ENCODE results near the gene KIF25.
A peak's percentile ranks its signal among the peaks of the same experiment; 100 is the strongest.

KIF25 gene

GRCh38 chr6:168045141-168045691 lies 47.7 kb downstream of the KIF25 start:
- Histone ChIP-seq H3K79me2 (ENCODE audit: control insufficient read depth, insufficient read depth, low read length) (no peaks in the 10 kb centered on the region), H2BK15ac (replicated peaks; ENCODE audit: low read depth) (no peak overlapping the region), H3K79me1 (ENCODE audit: low read length) (no peaks in the 10 kb centered on the region), H4K8ac (ENCODE audit: low read depth, low read length) (no peak overlapping the region), H3K23ac (ENCODE audit: low read length) (no peak overlapping the region), H3K18ac (ENCODE audit: low read length) (no peak overlapping the region), H3K36me3 (ENCODE audit: control insufficient read depth, insufficient read depth, low read length) (no peaks in the 10 kb centered on the region), H3K56ac (ENCODE audit: low read length) (no peak overlapping the region), H2BK120ac (ENCODE audit: low read depth, low read length) (no peak overlapping the region), H2BK5ac (ENCODE audit: low read length) (no peak overlapping the region), H3K9ac (ENCODE audit: low read length) (no peak overlapping the region), H3K4me2 (ENCODE audit: low read length) (no peak overlapping the region), H3K27me3 (ENCODE audit: insufficient read depth, low read length, poor library complexity) (no peaks in the 10 kb centered on the region), H3K27ac (ENCODE audit: low read depth, low read length) (no peak overlapping the region), H2AK5ac (ENCODE audit: low read length) (no peak overlapping the region), H3K4ac (ENCODE audit: low read depth, low read length) (no peak overlapping the region), H3K4me3 (ENCODE audit: low read length) (no peak overlapping the region), H4K5ac (ENCODE audit: low read length) (no peak overlapping the region), H3K4me1 (ENCODE audit: control insufficient read depth, low read depth, low read length) (no peaks in the 10 kb centered on the region)
- no peak for DNase-seq
- no CpG with 5 or more reads among the region's 19 CpGs for WGBS (ENCODE audit: extremely low coverage, insufficient coverage, low lambda C conversion rate)

GRCh38 chr6:168045706-168046620 lies 48.5 kb downstream of the KIF25 start:
- no peak overlapping the region for H2BK15ac ChIP-seq (replicated peaks; ENCODE audit: low read depth)
- no CpG with 5 or more reads among the region's 20 CpGs for WGBS (ENCODE audit: extremely low coverage, insufficient coverage, low lambda C conversion rate)

GRCh38 chr6:168046696-168047095 lies 49.2 kb downstream of the KIF25 start:
- no peak overlapping the region for H3K9ac ChIP-seq (ENCODE audit: low read length)
- H3K23ac ChIP-seq (ENCODE audit: low read length): no peak overlapping the region
- H3K79me2 ChIP-seq (ENCODE audit: control insufficient read depth, insufficient read depth, low read length): no peaks in the 10 kb centered on the region
- no peak overlapping the region for H2BK15ac ChIP-seq (replicated peaks; ENCODE audit: low read depth)
- no peak overlapping the region for H3K4me3 ChIP-seq (ENCODE audit: low read length)
- no peak overlapping the region for H3K18ac ChIP-seq (ENCODE audit: low read length)
- no peak overlapping the region for H3K4ac ChIP-seq (ENCODE audit: low read depth, low read length)
- no peaks in the 10 kb centered on the region for H3K4me1 ChIP-seq (ENCODE audit: control insufficient read depth, low read depth, low read length)
- no peaks in the 10 kb centered on the region for H3K36me3 ChIP-seq (ENCODE audit: control insufficient read depth, insufficient read depth, low read length)
- no peak overlapping the region for H2BK5ac ChIP-seq (ENCODE audit: low read length)
- no peak for DNase-seq
- H3K56ac ChIP-seq (ENCODE audit: low read length): no peak overlapping the region
- H3K27me3 ChIP-seq (ENCODE audit: insufficient read depth, low read length, poor library complexity): no peaks in the 10 kb centered on the region
- no CpG with 5 or more reads among the region's 3 CpGs for WGBS (ENCODE audit: extremely low coverage, insufficient coverage, low lambda C conversion rate)
- no peak overlapping the region for H2BK120ac ChIP-seq (ENCODE audit: low read depth, low read length)
- H2AK5ac ChIP-seq (ENCODE audit: low read length): no peak overlapping the region
- H4K5ac ChIP-seq (ENCODE audit: low read length): no peak overlapping the region
- no peak overlapping the region for H4K8ac ChIP-seq (ENCODE audit: low read depth, low read length)
- H3K4me2 ChIP-seq (ENCODE audit: low read length): no peak overlapping the region
- H3K79me1 ChIP-seq (ENCODE audit: low read length): no peaks in the 10 kb centered on the region
- no peak overlapping the region for H3K27ac ChIP-seq (ENCODE audit: low read depth, low read length)

More at GRCh38 chr6:168045706-168046620, 48.5 kb downstream of the KIF25 start:
- Histone ChIP-seq H4K5ac (ENCODE audit: low read length) (no peak overlapping the region), H3K18ac (ENCODE audit: low read length) (no peak overlapping the region), H3K27me3 (ENCODE audit: insufficient read depth, low read length, poor library complexity) (no peaks in the 10 kb centered on the region), H3K79me2 (ENCODE audit: control insufficient read depth, insufficient read depth, low read length) (no peaks in the 10 kb centered on the region), H2AK5ac (ENCODE audit: low read length) (no peak overlapping the region), H2BK5ac (ENCODE audit: low read length) (no peak overlapping the region), H3K4me3 (ENCODE audit: low read length) (no peak overlapping the region), H3K4me1 (ENCODE audit: control insufficient read depth, low read depth, low read length) (no peaks in the 10 kb centered on the region), H3K27ac (ENCODE audit: low read depth, low read length) (no peak overlapping the region), H2BK120ac (ENCODE audit: low read depth, low read length) (no peak overlapping the region), H3K4ac (ENCODE audit: low read depth, low read length) (no peak overlapping the region), H4K8ac (ENCODE audit: low read depth, low read length) (no peak overlapping the region), H3K36me3 (ENCODE audit: control insufficient read depth, insufficient read depth, low read length) (no peaks in the 10 kb centered on the region), H3K79me1 (ENCODE audit: low read length) (no peaks in the 10 kb centered on the region), H3K56ac (ENCODE audit: low read length) (no peak overlapping the region), H3K4me2 (ENCODE audit: low read length) (no peak overlapping the region), H3K9ac (ENCODE audit: low read length) (no peak overlapping the region), H3K23ac (ENCODE audit: low read length) (no peak overlapping the region)
- no peak for DNase-seq

- H3K27ac ChIP-seq (ENCODE audit: low read depth, low read length): no peak overlapping the region
These were observed 50.6 kb downstream of the KIF25 start for GRCh38 chr6:168047841-168048723.

GRCh38 chr6:168048724-168049025 lies 51.2 kb downstream of the KIF25 start:
- no peak for DNase-seq
- Histone ChIP-seq H3K4me1 (ENCODE audit: control insufficient read depth, low read depth, low read length) (no peaks in the 10 kb centered on the region), H4K8ac (ENCODE audit: low read depth, low read length) (no peak overlapping the region), H3K27ac (ENCODE audit: low read depth, low read length) (no peak overlapping the region), H3K23ac (ENCODE audit: low read length) (no peak overlapping the region), H3K56ac (ENCODE audit: low read length) (no peak overlapping the region), H3K9ac (ENCODE audit: low read length) (no peak overlapping the region), H3K4me2 (ENCODE audit: low read length) (no peak overlapping the region), H3K79me2 (ENCODE audit: control insufficient read depth, insufficient read depth, low read length) (no peaks in the 10 kb centered on the region), H3K4ac (ENCODE audit: low read depth, low read length) (no peak overlapping the region), H3K4me3 (ENCODE audit: low read length) (no peak overlapping the region), H3K36me3 (ENCODE audit: control insufficient read depth, insufficient read depth, low read length) (no peaks in the 10 kb centered on the region), H3K79me1 (ENCODE audit: low read length) (no peaks in the 10 kb centered on the region), H2BK5ac (ENCODE audit: low read length) (no peak overlapping the region), H4K5ac (ENCODE audit: low read length) (no peak overlapping the region), H2BK120ac (ENCODE audit: low read depth, low read length) (no peak overlapping the region), H3K27me3 (ENCODE audit: insufficient read depth, low read length, poor library complexity) (no peaks in the 10 kb centered on the region), H2AK5ac (ENCODE audit: low read length) (no peak overlapping the region), H2BK15ac (replicated peaks; ENCODE audit: low read depth) (no peak overlapping the region), H3K18ac (ENCODE audit: low read length) (no peak overlapping the region)
- WGBS (ENCODE audit: extremely low coverage, insufficient coverage, low lambda C conversion rate): no CpG with 5 or more reads among the region's 10 CpGs

More at GRCh38 chr6:168047841-168048723, 50.6 kb downstream of the KIF25 start:
- Histone ChIP-seq H3K56ac (ENCODE audit: low read length) (peak overlapping the region; percentile 3), H4K8ac (ENCODE audit: low read depth, low read length) (no peak overlapping the region), H3K79me2 (ENCODE audit: control insufficient read depth, insufficient read depth, low read length) (no peaks in the 10 kb centered on the region), H3K27me3 (ENCODE audit: insufficient read depth, low read length, poor library complexity) (no peaks in the 10 kb centered on the region), H3K4ac (ENCODE audit: low read depth, low read length) (no peak overlapping the region), H3K36me3 (ENCODE audit: control insufficient read depth, insufficient read depth, low read length) (no peaks in the 10 kb centered on the region), H3K4me2 (ENCODE audit: low read length) (no peak overlapping the region), H3K9ac (ENCODE audit: low read length) (no peak overlapping the region), H3K4me1 (ENCODE audit: control insufficient read depth, low read depth, low read length) (no peaks in the 10 kb centered on the region), H2BK120ac (ENCODE audit: low read depth, low read length) (no peak overlapping the region), H3K23ac (ENCODE audit: low read length) (no peak overlapping the region), H3K4me3 (ENCODE audit: low read length) (no peak overlapping the region), H2AK5ac (ENCODE audit: low read length) (no peak overlapping the region), H3K79me1 (ENCODE audit: low read length) (no peaks in the 10 kb centered on the region), H2BK15ac (replicated peaks; ENCODE audit: low read depth) (no peak overlapping the region), H3K18ac (ENCODE audit: low read length) (no peak overlapping the region), H2BK5ac (ENCODE audit: low read length) (no peak overlapping the region), H4K5ac (ENCODE audit: low read length) (no peak overlapping the region)
- no peak for DNase-seq
- no CpG with 5 or more reads among the region's 31 CpGs for WGBS (ENCODE audit: extremely low coverage, insufficient coverage, low lambda C conversion rate)

Data from mesendoderm (in vitro differentiated cells).